ENCODE data around the gene FADS3.

FADS3 gene

DNA sequence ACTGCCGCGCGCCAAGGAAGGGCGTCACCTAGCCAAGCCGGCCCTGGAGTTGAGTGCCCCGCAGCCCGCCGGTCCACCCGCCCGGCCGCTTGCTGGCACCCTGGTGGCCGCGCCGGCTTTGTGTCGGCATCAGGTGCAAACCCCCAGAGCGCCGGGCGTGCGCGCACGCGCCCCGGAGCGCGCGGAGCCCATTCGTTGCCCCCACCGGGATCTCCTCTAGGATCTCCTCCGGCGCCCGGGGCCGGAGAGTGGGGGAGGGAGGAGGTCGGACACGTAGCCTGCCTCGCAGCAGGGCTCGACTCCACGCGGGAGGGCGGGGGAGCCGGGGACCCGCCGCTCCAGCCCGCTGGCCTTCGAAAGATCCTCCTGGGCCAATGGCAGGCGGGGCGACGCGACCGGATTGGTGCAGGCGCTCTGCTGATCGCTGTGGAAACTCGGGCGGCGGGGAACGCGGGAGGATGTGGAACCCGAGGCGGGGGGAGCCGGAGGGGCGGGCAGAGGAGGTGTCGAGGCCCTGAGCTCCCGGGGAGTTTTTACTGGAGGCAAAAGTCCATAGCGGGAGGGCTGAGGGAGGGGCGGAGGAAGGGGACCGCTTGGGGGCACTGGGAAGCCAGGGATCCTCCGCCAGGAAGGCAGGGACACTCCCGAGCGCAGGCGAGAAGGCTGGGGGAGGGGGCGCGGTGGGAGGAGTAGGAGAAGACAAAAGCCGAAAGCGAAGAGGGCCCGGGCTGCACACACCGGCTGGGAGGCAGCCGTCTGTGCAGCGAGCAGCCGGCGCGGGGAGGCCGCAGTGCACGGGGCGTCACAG is 63.6 kb downstream of the FADS3 start, which contains the start of gene FADS2:
Gene FADS2, plus strand, starts transcription at position 730 of the 808 bp plus-strand sequence. CDS start 91 bp downstream, outside the sequence.
- Histone ChIP-seq H3K4me3 (ENCODE audit: low read depth in 1 of 2, low read length in 2 of 2) (peak within 1 kb of the TSS; percentile 59 to 75), H3K4me1 (ENCODE audit: control insufficient read depth in 1 of 2, insufficient read depth in 2 of 2, low read length in 2 of 2) (peaks cover 0 to 18% of the 10 kb centered on the region in 2 donors), H3K27ac (ENCODE audit: low read length) (peak within 1 kb of the TSS; percentile 60), H3K36me3 (ENCODE audit: control insufficient read depth in 1 of 2, insufficient read depth in 2 of 2, low read length in 2 of 2) (no peaks in the 10 kb centered on the region), H3K9me3 (ENCODE audit: control insufficient read depth in 1 of 2, low read length in 2 of 2) (no peaks in the 10 kb centered on the region), H3K27me3 (ENCODE audit: low read depth, low read length) (no peaks in the 10 kb centered on the region)

DNA sequence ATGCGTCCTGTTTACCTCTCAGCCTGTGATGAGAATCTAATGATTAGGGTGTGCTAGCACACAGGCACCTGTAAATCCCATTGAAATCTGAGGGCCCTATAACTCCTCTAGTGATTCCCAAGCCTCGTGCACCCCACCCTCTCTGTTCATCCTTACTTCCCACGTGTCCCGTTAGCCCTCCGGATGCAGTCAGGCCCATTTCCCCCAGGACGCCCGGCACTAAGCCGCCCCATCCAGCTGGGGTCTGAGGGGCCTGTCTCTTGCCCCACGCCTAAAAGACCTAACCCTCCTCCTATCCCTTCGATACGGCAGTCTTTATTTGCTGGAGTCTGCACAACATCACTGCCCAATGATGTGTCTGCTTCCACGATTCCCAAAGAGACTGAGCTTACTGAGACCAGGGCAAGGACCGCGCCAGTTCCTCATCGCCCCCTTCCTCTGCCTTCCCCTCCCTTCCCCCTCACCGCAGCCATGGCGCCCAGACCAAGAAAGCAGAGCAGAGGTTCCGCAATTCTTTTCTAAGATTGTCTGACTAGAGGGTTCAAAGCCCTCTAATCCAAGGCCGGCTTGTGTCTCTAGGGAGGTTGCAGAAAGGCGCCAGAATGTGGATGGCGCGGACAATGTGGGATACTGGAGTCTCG is 64.3 kb downstream of the FADS3 start:
- Histone ChIP-seq H3K27ac (ENCODE audit: low read length) (peak overlapping the region; percentile 60), H3K27me3 (ENCODE audit: low read depth, low read length) (no peaks in the 10 kb centered on the region), H3K4me3 (ENCODE audit: low read depth in 1 of 2, low read length in 2 of 2) (peak overlapping the region; percentile 59 to 75), H3K4me1 (ENCODE audit: control insufficient read depth in 1 of 2, insufficient read depth in 2 of 2, low read length in 2 of 2) (peaks cover 0 to 18% of the 10 kb centered on the region in 2 donors), H3K9me3 (ENCODE audit: control insufficient read depth in 1 of 2, low read length in 2 of 2) (no peaks in the 10 kb centered on the region), H3K36me3 (ENCODE audit: control insufficient read depth in 1 of 2, insufficient read depth in 2 of 2, low read length in 2 of 2) (no peaks in the 10 kb centered on the region)

Measured in muscle layer of duodenum (tissue), 2 donors.